ENCODE results near the gene ZFYVE9. TPM values are rescaled to one million over a fixed set of nuclear protein-coding genes. Genes with fewer than 3 reads are reported as not detected.
A peak's percentile ranks its signal among the peaks of the same experiment; 100 is the strongest.

The ZFYVE9 gene
- total RNA-seq, 1 experiment from 2014 or later, result 28.4 TPM

- Mint-ChIP-seq H3K4me3 (no peak overlapping the region), H3K27ac (peak overlapping the region; percentile 75 to 89 (median 81); a peak in 4 of 7 replicates), H3K4me1 (peaks cover 18 to 19% of the 10 kb centered on the region in 2 experiments), H3K27me3 (ENCODE audit: low read depth) (no peaks in the 10 kb centered on the region), H3K9me3 (no peaks in the 10 kb centered on the region), H3K36me3 (ENCODE audit: insufficient read depth in 1 of 3, low read depth in 3 of 3) (peaks cover 12 to 30% (median 29%) of the 10 kb centered on the region in 3 experiments)
- DNase-seq, result peak; percentile 81
- Histone ChIP-seq H3K14ac (ENCODE audit: insufficient read depth, low read length) (no peak overlapping the region), H3T11ph (ENCODE audit: low read length) (no peak overlapping the region), H3K4ac (ENCODE audit: low read depth, low read length) (no peak overlapping the region), H2BK5ac (ENCODE audit: insufficient read length, low read length) (no peak overlapping the region), H4K5ac (ENCODE audit: insufficient read length, low read depth, low read length) (no peak overlapping the region), H2BK120ac (ENCODE audit: low read depth, low read length, poor library complexity, severe bottlenecking) (no peak overlapping the region), H3K79me1 (ENCODE audit: insufficient read depth, low read depth, low read length, poor library complexity, severe bottlenecking) (no peaks in the 10 kb centered on the region), H2BK15ac (ENCODE audit: low read depth, low read length) (peak overlapping the region; percentile 53; the same call in 1 of the 2 replicates), H3K9ac (ENCODE audit: extremely low read depth, insufficient read length, low read length) (no peak overlapping the region), H2BK20ac (ENCODE audit: low read depth, low read length, poor library complexity, severe bottlenecking) (no peak overlapping the region), H3K9me3 (ENCODE audit: control insufficient read depth, low read depth, low read length) (no peaks in the 10 kb centered on the region), H4K91ac (ENCODE audit: insufficient read length, low read depth, low read length) (no peak overlapping the region), H2AK5ac (ENCODE audit: insufficient read length, low read length) (no peak overlapping the region), H3K27me3 (ENCODE audit: insufficient read depth, low read length) (no peaks in the 10 kb centered on the region), H2AFZ (ENCODE audit: low read length) (no peak overlapping the region), H3K18ac (ENCODE audit: insufficient read length, low read depth, low read length) (no peak overlapping the region), H3K4me2 (ENCODE audit: insufficient read depth, insufficient read length, low read length) (no peak overlapping the region), H3K23me2 (ENCODE audit: insufficient read length, low read depth, low read length, poor library complexity, severe bottlenecking) (no peaks in the 10 kb centered on the region), H4K8ac (replicated peaks; ENCODE audit: insufficient read length, low read depth, low read length) (no peak overlapping the region), H3K79me2 (ENCODE audit: insufficient read depth, low read length) (no peaks in the 10 kb centered on the region), H3K56ac (ENCODE audit: insufficient read length, low read depth, low read length) (no peak overlapping the region), H4K20me1 (ENCODE audit: control insufficient read depth, insufficient read depth, insufficient read length) (no peaks in the 10 kb centered on the region), H3K23ac (ENCODE audit: insufficient read length, low read depth, low read length) (no peak overlapping the region), H3K27ac (ENCODE audit: insufficient read length, low read depth, low read length) (peak overlapping the region; percentile 6), H2BK12ac (ENCODE audit: insufficient read length, low read depth, low read length) (no peak overlapping the region), H3K4me1 (ENCODE audit: insufficient read depth, low read length) (no peaks in the 10 kb centered on the region)
- peak; percentile 71 for TF ChIP-seq CTCF (conservative IDR thresholded peaks at IDR 0.05)
- WGBS (ENCODE audit: extremely low coverage, insufficient read length, low lambda C conversion rate), result no CpG with 5 or more reads among the region's 8 CpGs
Observed at GRCh38 chr1:52348704-52349300, 206.9 kb downstream of the ZFYVE9 start.
